Measurements from ENCODE around the gene GPATCH3. TPM values are rescaled to one million over a fixed set of nuclear protein-coding genes. Genes with fewer than 3 reads are reported as not detected.

The GPATCH3 gene
- total RNA-seq, 2 donors from 2014 or later, result 13.9 to 14.4 TPM

DNA sequence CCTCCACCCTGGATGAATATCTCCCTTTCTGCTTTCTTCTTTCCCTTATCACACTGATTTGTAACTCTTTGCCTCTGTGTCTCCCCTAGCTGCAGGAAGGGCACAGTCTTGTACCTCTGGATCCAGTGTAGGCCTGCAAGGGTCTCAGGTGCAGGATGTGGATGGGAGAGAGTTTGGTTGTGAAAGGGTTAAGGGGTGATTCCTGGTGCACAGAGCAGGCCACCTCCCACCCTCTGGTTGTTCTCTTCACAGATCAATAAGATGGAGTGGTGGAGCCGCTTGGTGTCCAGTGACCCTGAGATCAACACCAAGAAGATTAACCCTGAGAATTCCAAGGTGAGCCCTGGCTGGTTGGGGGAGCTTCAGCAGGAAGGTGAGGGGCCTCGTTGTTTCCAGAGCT is 44.9 kb upstream of the GPATCH3 start:
- TF ChIP-seq, protein P1, sequence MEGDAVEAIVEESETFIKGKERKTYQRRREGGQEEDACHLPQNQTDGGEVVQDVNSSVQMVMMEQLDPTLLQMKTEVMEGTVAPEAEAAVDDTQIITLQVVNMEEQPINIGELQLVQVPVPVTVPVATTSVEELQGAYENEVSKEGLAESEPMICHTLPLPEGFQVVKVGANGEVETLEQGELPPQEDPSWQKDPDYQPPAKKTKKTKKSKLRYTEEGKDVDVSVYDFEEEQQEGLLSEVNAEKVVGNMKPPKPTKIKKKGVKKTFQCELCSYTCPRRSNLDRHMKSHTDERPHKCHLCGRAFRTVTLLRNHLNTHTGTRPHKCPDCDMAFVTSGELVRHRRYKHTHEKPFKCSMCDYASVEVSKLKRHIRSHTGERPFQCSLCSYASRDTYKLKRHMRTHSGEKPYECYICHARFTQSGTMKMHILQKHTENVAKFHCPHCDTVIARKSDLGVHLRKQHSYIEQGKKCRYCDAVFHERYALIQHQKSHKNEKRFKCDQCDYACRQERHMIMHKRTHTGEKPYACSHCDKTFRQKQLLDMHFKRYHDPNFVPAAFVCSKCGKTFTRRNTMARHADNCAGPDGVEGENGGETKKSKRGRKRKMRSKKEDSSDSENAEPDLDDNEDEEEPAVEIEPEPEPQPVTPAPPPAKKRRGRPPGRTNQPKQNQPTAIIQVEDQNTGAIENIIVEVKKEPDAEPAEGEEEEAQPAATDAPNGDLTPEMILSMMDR (IDR thresholded peaks at IDR 0.05), result no peak
- intact Hi-C loops (cut with DNase I), result no loop called here
- no peaks in the 10 kb centered on the region for H3K9me3 ChIP-seq

DNA sequence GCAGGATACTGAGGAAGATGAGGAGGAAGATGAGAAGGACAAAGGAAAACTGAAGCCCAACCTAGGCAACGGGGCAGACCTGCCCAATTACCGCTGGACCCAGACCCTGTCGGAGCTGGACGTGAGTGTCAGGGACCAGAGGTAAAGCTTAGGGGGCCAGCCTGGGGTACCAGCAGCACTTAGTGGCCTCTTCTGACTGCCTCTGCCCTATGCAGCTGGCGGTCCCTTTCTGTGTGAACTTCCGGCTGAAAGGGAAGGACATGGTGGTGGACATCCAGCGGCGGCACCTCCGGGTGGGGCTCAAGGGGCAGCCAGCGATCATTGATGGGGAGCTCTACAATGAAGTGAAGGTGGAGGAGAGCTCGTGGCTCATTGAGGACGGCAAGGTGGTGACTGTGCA is 42.4 kb upstream of the GPATCH3 start:
- Histone ChIP-seq H3K4me1 (no peaks in the 10 kb centered on the region), H3K27me3 (no peaks in the 10 kb centered on the region), H3K9ac (ENCODE audit: low read depth in 2 of 2, low read length in 2 of 2) (no peak overlapping the region), H3K9me3 (no peaks in the 10 kb centered on the region), H3K4me3 (no peak overlapping the region), H3K27ac (no peak overlapping the region), H3K36me3 (peaks cover 17% of the 10 kb centered on the region)
- intact Hi-C loops (cut with DNase I), result no loop called here
- TF ChIP-seq, protein P1 (IDR thresholded peaks at IDR 0.05), result no peak
- no peak for DNase-seq

More for the DNA sequence above, 44.9 kb upstream of the GPATCH3 start:
- Histone ChIP-seq H3K36me3 (peaks cover 17% of the 10 kb centered on the region), H3K9ac (ENCODE audit: low read depth in 2 of 2, low read length in 2 of 2) (peak overlapping the region in 1 of 2 donors; percentile 6), H3K27ac (no peak overlapping the region), H3K4me1 (no peaks in the 10 kb centered on the region), H3K27me3 (no peaks in the 10 kb centered on the region), H3K4me3 (no peak overlapping the region)
- no peak for DNase-seq

- Histone ChIP-seq H3K27ac (no peak overlapping the region), H3K9me3 (no peaks in the 10 kb centered on the region), H3K36me3 (peaks cover 17% of the 10 kb centered on the region), H3K4me3 (no peak overlapping the region), H3K27me3 (no peaks in the 10 kb centered on the region), H3K9ac (ENCODE audit: low read depth in 2 of 2, low read length in 2 of 2) (no peak overlapping the region), H3K4me1 (no peaks in the 10 kb centered on the region)
- TF ChIP-seq, protein P1 (IDR thresholded peaks at IDR 0.05), result no peak
- DNase-seq, result no peak
- intact Hi-C loops (cut with DNase I), result no loop called here
Observed at GRCh38 chr1:26941311-26941710, 41.0 kb upstream of the GPATCH3 start.

GRCh38 chr1:26938659-26939025 is 38.4 kb upstream of the GPATCH3 start:
- no peaks in the 10 kb centered on the region for H3K4me1 ChIP-seq
- no peak overlapping the region for H3K4me3 ChIP-seq
- TF ChIP-seq, protein P1 (IDR thresholded peaks at IDR 0.05), result no peak
- H3K27me3 ChIP-seq, result no peaks in the 10 kb centered on the region
- no peaks in the 10 kb centered on the region for H3K9me3 ChIP-seq
- no peak overlapping the region for H3K9ac ChIP-seq (ENCODE audit: low read depth in 2 of 2, low read length in 2 of 2)
- intact Hi-C loops (cut with DNase I), result no loop called here
- DNase-seq, result no peak
- H3K36me3 ChIP-seq, result peaks cover 15% of the 10 kb centered on the region
- H3K27ac ChIP-seq, result no peak overlapping the region

DNA sequence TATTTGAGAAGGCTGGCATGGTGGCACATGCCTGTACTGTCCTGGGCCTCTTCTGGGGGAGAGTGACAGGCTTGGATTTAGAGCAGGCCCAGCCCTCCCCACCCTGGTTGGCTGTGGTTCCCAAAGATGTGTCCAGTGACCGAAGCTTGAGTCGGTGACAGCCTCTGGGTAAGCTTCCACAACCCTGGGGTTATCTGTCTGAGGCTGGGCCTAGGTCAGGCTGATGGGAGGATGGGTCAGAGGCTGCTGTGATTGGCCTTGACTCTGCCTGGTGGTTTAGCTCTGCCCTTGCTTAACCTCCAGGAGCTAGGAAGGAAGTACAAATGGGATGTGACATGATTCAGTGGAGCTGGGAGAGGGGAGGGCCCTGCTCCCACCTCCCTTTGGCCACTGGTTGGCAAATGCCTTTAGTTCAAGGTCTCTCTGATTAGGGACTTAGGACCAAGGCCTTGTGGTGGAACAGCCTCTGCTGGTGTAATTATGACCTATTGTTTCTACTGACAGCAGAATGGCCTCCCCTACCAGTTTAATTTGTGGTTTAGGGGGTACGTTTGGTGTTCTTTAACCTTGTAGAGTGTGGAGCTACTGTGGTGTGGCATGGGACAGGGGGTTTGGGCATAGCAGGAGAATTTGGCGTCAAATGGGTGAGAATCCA is 37.9 kb upstream of the GPATCH3 start:
- Histone ChIP-seq H3K36me3 (peaks cover 10% of the 10 kb centered on the region), H3K9me3 (no peaks in the 10 kb centered on the region)
- TF ChIP-seq, protein P1 (IDR thresholded peaks at IDR 0.05), result no peak

More for the DNA sequence above, 37.9 kb upstream of the GPATCH3 start:
- DNase-seq, result no peak
- intact Hi-C loops (cut with DNase I), result no loop called here
- H3K27me3 ChIP-seq, result no peaks in the 10 kb centered on the region
- no peaks in the 10 kb centered on the region for H3K4me1 ChIP-seq
- H3K4me3 ChIP-seq, result no peak overlapping the region
- H3K27ac ChIP-seq, result no peak overlapping the region
- no peak overlapping the region for H3K9ac ChIP-seq (ENCODE audit: low read depth in 2 of 2, low read length in 2 of 2)
